Measurements from ENCODE around the gene JUP. TPM values are rescaled to one million over a fixed set of nuclear protein-coding genes. Genes with fewer than 3 reads are reported as not detected.
"Not testable (repeated sequence)": the region's sequence is repeated elsewhere in the genome, so short reads cannot be mapped to it uniquely, and the experiment has no call there.

The JUP gene
- total RNA-seq, 2 donors from 2014 or later, result 0.63 to 1.4 TPM

- H3K27ac Mint-ChIP-seq, result no peak overlapping the region
- H3K36me3 Mint-ChIP-seq (ENCODE audit: low read depth), result peaks cover 2% of the 10 kb centered on the region
- no peak overlapping the region for H3K4me3 Mint-ChIP-seq
- H3K4me1 Mint-ChIP-seq, result peaks cover 3% of the 10 kb centered on the region
- no peaks in the 10 kb centered on the region for H3K9me3 ChIP-seq (ENCODE audit: control insufficient read depth, low read length, poor library complexity, severe bottlenecking)
- peaks cover 45% of the 10 kb centered on the region for H3K27me3 Mint-ChIP-seq
- no peak for DNase-seq
- no peak for ATAC-seq
Observed at GRCh38 chr17:41779954-41780353, 6.6 kb downstream of the JUP start.

GRCh38 chr17:41777574-41778188 is 8.8 kb downstream of the JUP start:
- H3K9me3 ChIP-seq (ENCODE audit: control insufficient read depth, low read length, poor library complexity, severe bottlenecking), result no peaks in the 10 kb centered on the region
- no peak for DNase-seq
- H3K27me3 Mint-ChIP-seq, result peaks cover 44% of the 10 kb centered on the region
- peaks cover 2% of the 10 kb centered on the region for H3K36me3 Mint-ChIP-seq (ENCODE audit: low read depth)
- ATAC-seq, result no peak
- H3K4me1 Mint-ChIP-seq, result no peaks in the 10 kb centered on the region
- H3K4me3 Mint-ChIP-seq, result no peak overlapping the region
- no peak overlapping the region for H3K27ac Mint-ChIP-seq

- no peak overlapping the region for H3K27ac Mint-ChIP-seq
- no peaks in the 10 kb centered on the region for H3K9me3 ChIP-seq (ENCODE audit: control insufficient read depth, low read length, poor library complexity, severe bottlenecking)
- H3K27me3 Mint-ChIP-seq, result peaks cover 39% of the 10 kb centered on the region
- H3K4me1 Mint-ChIP-seq, result no peaks in the 10 kb centered on the region
- ATAC-seq (no peak), DNase-seq (no peak)
- H3K4me3 Mint-ChIP-seq, result no peak overlapping the region
- peaks cover 2% of the 10 kb centered on the region for H3K36me3 Mint-ChIP-seq (ENCODE audit: low read depth)
Observed at GRCh38 chr17:41777157-41777573, 9.3 kb downstream of the JUP start.

- not testable (repeated sequence) for DNase-seq; H3K9me3 ChIP-seq (ENCODE audit: control insufficient read depth, low read length, poor library complexity, severe bottlenecking); ATAC-seq; H3K27ac Mint-ChIP-seq; H3K36me3 Mint-ChIP-seq (ENCODE audit: low read depth); H3K4me3 Mint-ChIP-seq; H3K4me1 Mint-ChIP-seq
- H3K27me3 Mint-ChIP-seq, result peaks cover 31% of the 10 kb centered on the region
Observed at GRCh38 chr17:41776262-41776900, 10.1 kb downstream of the JUP start.

DNA sequence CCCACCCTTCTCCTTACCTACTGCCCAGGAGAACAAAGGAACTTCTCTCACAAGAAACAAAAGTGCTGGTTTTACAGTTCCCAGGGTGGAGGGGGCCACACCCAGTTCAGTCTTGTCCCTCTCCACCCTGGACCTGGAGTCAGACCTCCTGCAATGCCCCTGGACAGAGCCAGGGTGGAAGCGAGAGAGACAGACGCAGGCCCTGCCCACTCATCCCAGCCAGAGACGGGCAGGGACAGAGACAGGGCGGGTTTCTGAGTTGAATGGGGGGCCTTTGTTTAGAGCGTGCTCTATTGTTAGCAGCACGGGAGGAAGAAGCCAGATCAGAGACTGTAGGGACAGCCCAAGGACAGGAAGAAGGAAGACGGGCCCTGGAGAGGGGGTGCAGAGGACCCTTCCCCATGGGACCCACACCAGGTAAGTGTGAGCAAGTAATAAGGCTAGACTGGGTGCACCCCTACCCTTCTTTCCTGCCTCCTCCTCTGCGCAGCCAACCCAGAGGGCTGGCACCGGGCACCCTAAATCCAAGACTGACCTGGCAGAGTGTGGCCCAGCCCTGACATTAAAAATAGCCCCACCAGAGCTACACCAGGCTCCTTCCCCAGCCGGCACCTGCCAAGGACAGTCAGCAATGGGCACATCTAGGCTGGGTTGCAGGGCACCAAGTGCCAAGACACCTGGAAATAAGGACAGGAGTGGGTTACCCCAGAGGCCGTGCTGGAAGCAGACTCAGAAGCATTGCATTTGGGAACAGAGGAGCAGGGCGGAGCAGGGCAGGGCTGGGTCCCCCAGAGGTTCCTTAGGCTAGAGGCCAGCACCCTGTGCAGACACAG is 10.9 kb downstream of the JUP start:
- H3K4me1 Mint-ChIP-seq, result peaks cover 3% of the 10 kb centered on the region
- H3K9me3 ChIP-seq (ENCODE audit: control insufficient read depth, low read length, poor library complexity, severe bottlenecking), result no peaks in the 10 kb centered on the region
- DNase-seq (no peak), ATAC-seq (no peak)
- H3K27ac Mint-ChIP-seq, result no peak overlapping the region
- H3K36me3 Mint-ChIP-seq (ENCODE audit: low read depth), result peaks cover 2% of the 10 kb centered on the region
- no peak overlapping the region for H3K4me3 Mint-ChIP-seq
- H3K27me3 Mint-ChIP-seq, result peaks cover 29% of the 10 kb centered on the region

GRCh38 chr17:41773731-41774193 is 12.7 kb downstream of the JUP start:
- H3K27ac Mint-ChIP-seq, result no peak overlapping the region
- H3K36me3 Mint-ChIP-seq (ENCODE audit: low read depth), result no peaks in the 10 kb centered on the region
- peaks cover 24% of the 10 kb centered on the region for H3K27me3 Mint-ChIP-seq
- ATAC-seq (no peak), DNase-seq (no peak)
- H3K9me3 ChIP-seq (ENCODE audit: control insufficient read depth, low read length, poor library complexity, severe bottlenecking), result no peaks in the 10 kb centered on the region
- H3K4me1 Mint-ChIP-seq, result peaks cover 3% of the 10 kb centered on the region
- no peak overlapping the region for H3K4me3 Mint-ChIP-seq

DNA sequence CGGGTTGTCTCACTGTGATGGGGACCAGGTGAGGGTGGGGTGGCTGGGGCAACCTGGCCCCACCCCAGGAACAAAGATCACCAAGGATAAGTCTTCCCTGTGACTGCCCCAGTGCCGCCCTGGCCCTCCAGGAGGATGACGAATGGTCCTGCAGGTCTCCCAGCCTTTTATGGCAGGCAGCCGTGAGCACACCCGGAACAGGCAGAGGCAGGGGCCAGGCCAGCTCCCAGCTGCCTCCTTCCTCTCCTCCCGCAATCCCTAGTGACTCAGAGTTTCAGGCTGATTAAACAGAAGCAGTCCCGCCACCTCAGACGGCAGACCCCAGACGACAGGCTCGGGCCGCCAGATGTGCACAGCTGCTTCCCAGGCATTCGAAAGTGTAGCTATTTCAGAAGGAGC is 13.3 kb downstream of the JUP start:
- H3K27ac Mint-ChIP-seq, result no peak overlapping the region
- H3K4me3 Mint-ChIP-seq, result no peak overlapping the region
- no peak for ATAC-seq

DNA sequence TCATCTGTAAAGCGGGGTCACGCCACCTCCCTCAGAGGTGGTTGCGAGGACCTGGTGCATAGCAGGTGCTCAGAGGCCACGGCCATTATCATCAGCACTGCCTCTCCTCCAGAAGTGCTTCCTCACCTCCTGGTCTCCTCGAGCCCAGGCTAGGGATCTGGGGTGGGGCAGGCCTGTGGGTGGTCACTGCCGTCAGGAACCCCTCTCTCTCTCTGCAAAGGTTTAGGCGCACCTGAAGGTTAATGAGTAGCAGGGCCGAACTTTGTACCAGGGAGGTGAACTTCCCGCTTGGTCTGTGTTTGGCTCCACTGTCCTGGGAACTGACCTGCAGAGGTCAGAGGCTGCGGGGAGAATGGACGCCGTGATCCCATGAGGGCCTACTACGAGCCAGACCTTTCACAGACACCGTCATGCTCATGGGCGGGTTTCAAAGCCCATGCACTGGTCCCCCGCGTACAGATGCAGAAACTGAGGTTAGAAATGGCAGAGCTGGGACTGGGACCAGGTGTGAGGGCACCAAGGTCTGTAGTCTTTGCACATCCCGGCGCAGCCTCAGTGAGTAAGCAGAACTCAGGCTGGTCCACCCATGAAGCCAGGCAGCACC is 13.8 kb downstream of the JUP start:
- DNase-seq, result no peak
- H3K4me3 Mint-ChIP-seq, result no peak overlapping the region
- H3K4me1 Mint-ChIP-seq, result peaks cover 5% of the 10 kb centered on the region
- ATAC-seq, result no peak
- no peaks in the 10 kb centered on the region for H3K9me3 ChIP-seq (ENCODE audit: control insufficient read depth, low read length, poor library complexity, severe bottlenecking)
- no peaks in the 10 kb centered on the region for H3K36me3 Mint-ChIP-seq (ENCODE audit: low read depth)
- no peak overlapping the region for H3K27ac Mint-ChIP-seq
- peaks cover 24% of the 10 kb centered on the region for H3K27me3 Mint-ChIP-seq

More for the DNA sequence above, 13.3 kb downstream of the JUP start:
- H3K9me3 ChIP-seq (ENCODE audit: control insufficient read depth, low read length, poor library complexity, severe bottlenecking), result no peaks in the 10 kb centered on the region
- peaks cover 24% of the 10 kb centered on the region for H3K27me3 Mint-ChIP-seq
- H3K36me3 Mint-ChIP-seq (ENCODE audit: low read depth), result no peaks in the 10 kb centered on the region
- peaks cover 3% of the 10 kb centered on the region for H3K4me1 Mint-ChIP-seq
- DNase-seq, result no peak

- peaks cover 5% of the 10 kb centered on the region for H3K4me1 Mint-ChIP-seq
- H3K27ac Mint-ChIP-seq, result no peak overlapping the region
- no peak overlapping the region for H3K4me3 Mint-ChIP-seq
- ATAC-seq, result no peak
- no peaks in the 10 kb centered on the region for H3K9me3 ChIP-seq (ENCODE audit: control insufficient read depth, low read length, poor library complexity, severe bottlenecking)
- H3K36me3 Mint-ChIP-seq (ENCODE audit: low read depth), result no peaks in the 10 kb centered on the region
- no peak for DNase-seq
- H3K27me3 Mint-ChIP-seq, result peaks cover 24% of the 10 kb centered on the region
Observed at GRCh38 chr17:41772218-41772585, 14.3 kb downstream of the JUP start.

- Mint-ChIP-seq H3K4me1 (peaks cover 5% of the 10 kb centered on the region), H3K27ac (no peak overlapping the region), H3K36me3 (ENCODE audit: low read depth) (no peaks in the 10 kb centered on the region), H3K4me3 (no peak overlapping the region), H3K27me3 (peaks cover 24% of the 10 kb centered on the region)
- ATAC-seq (no peak), DNase-seq (no peak)
- no peaks in the 10 kb centered on the region for H3K9me3 ChIP-seq (ENCODE audit: control insufficient read depth, low read length, poor library complexity, severe bottlenecking)
Observed at GRCh38 chr17:41771389-41772206, 14.9 kb downstream of the JUP start.

GRCh38 chr17:41769985-41770384 is 16.5 kb downstream of the JUP start:
- Mint-ChIP-seq H3K4me3 (no peak overlapping the region), H3K36me3 (ENCODE audit: low read depth) (no peaks in the 10 kb centered on the region), H3K27ac (no peak overlapping the region), H3K4me1 (peaks cover 5% of the 10 kb centered on the region), H3K27me3 (peaks cover 13% of the 10 kb centered on the region)
- DNase-seq (no peak), ATAC-seq (no peak)
- H3K9me3 ChIP-seq (ENCODE audit: control insufficient read depth, low read length, poor library complexity, severe bottlenecking), result no peaks in the 10 kb centered on the region

DNA sequence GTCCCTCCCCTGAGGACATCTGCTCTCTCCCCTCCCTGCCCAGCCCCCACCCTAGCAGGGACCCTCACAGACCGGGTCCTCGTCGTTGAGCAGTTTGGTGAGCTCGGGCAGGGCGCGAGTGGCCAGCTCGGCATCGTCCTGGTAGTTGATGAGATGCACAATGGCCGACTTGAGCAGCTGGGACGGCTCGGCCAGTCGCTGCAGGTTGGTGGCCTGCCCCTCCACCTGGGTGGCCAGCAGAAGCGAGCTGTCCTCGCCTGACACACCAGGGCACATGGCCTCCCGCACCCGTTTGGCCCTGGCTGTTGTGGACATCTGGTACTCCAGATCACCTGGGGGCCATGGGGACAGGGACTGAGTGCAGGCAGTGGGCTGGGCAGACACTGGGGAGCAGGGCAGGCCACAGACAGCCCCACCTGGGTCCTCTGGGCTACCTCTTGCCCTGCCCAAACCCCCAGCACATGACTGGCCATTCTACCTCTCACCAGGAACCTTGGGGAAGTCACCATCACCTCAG is 17.1 kb downstream of the JUP start:
- Mint-ChIP-seq H3K4me1 (peaks cover 5% of the 10 kb centered on the region), H3K27ac (no peak overlapping the region), H3K36me3 (ENCODE audit: low read depth) (no peaks in the 10 kb centered on the region), H3K4me3 (no peak overlapping the region), H3K27me3 (peaks cover 15% of the 10 kb centered on the region)
- DNase-seq (no peak), ATAC-seq (no peak)
- no peaks in the 10 kb centered on the region for H3K9me3 ChIP-seq (ENCODE audit: control insufficient read depth, low read length, poor library complexity, severe bottlenecking)

Data from T-helper 17 cell (primary cell).